Progenitor cell of endocrine pancreas (in vitro differentiated cells): ENCODE results near the gene KRTAP1-4. TPM values are rescaled to one million over a fixed set of nuclear protein-coding genes. Genes with fewer than 3 reads are reported as not detected.
"Not testable (repeated sequence)": the region's sequence is repeated elsewhere in the genome, so short reads cannot be mapped to it uniquely, and the experiment has no call there.

Experiments
- DNase-seq: peaks from one replicate; pipeline ENCODE4 v3.0.0; 2021; ENCODE audit warnings: low spot score; ENCODE audit not compliant: unreplicated experiment
- H3K27ac Mint-ChIP-seq: 2 replicates; pipeline ENCODE4 v1.8.0; 2021; ENCODE audit warnings: mild to moderate bottlenecking, moderate library complexity, mixed read lengths
- H3K27me3 Mint-ChIP-seq: 2 replicates; pipeline ENCODE4 v1.8.0; 2021; ENCODE audit warnings: mixed read lengths
- H3K36me3 Mint-ChIP-seq: 2 replicates; pipeline ENCODE4 v1.8.0; 2022; ENCODE audit warnings: mixed read lengths; ENCODE audit not compliant: insufficient read depth
- H3K4me1 Mint-ChIP-seq: 2 replicates; pipeline ENCODE4 v1.8.0; 2021; ENCODE audit warnings: low read depth, mixed read lengths
- H3K4me3 Mint-ChIP-seq: 2 replicates; pipeline ENCODE4 v1.8.0; 2021; ENCODE audit warnings: low read depth, mild to moderate bottlenecking, moderate library complexity, mixed read lengths
- H3K9me3 Mint-ChIP-seq: 2 replicates; pipeline ENCODE4 v1.8.0; 2021; ENCODE audit warnings: low read depth, mixed read lengths
- CTCF ChIP-seq: fragments of 200-600 bp; sonication (generic); IDR thresholded peaks from one replicate; pipeline ENCODE4 v1.5.0; 2021; ENCODE audit warnings: antibody characterized with exemption, mild to moderate bottlenecking; ENCODE audit not compliant: unreplicated experiment
- total RNA-seq: library from RNA; stranded (reverse); gene quantifications from 2 replicates; pipeline ENCODE4 v1.2.1, GENCODE V29; 2021

The KRTAP1-4 gene
- total RNA-seq, 1 donor from 2014 or later: not detected

- no peak overlapping the region for H3K27ac Mint-ChIP-seq
Observed at GRCh38 chr17:41067281-41067680, 37.3 kb upstream of the KRTAP1-4 start.

GRCh38 chr17:41065829-41066624 is 36.0 kb upstream of the KRTAP1-4 start, which contains the start of gene KRTAP2-4:
KRTAP2-4 (minus strand) TSS chr17:41065879; CDS start chr17:41065845, 34 bp downstream.
- Mint-ChIP-seq H3K27ac (no peak within 1 kb of the TSS), H3K36me3 (no peaks in the 10 kb centered on the region), H3K4me3 (no peak within 1 kb of the TSS), H3K27me3 (no peaks in the 10 kb centered on the region), H3K9me3 (no peaks in the 10 kb centered on the region), H3K4me1 (peaks cover 2% of the 10 kb centered on the region)
- no peak for DNase-seq
- TF ChIP-seq CTCF: no peak

More at GRCh38 chr17:41067281-41067680, 37.3 kb upstream of the KRTAP1-4 start:
- Mint-ChIP-seq H3K9me3 (no peaks in the 10 kb centered on the region), H3K4me3 (no peak overlapping the region), H3K4me1 (peaks cover 2% of the 10 kb centered on the region), H3K36me3 (no peaks in the 10 kb centered on the region), H3K27me3 (no peaks in the 10 kb centered on the region)
- no peak for DNase-seq
- no peak for TF ChIP-seq CTCF

- not testable (repeated sequence) for H3K9me3 Mint-ChIP-seq, H3K27me3 Mint-ChIP-seq, H3K36me3 Mint-ChIP-seq, H3K27ac Mint-ChIP-seq, H3K4me3 Mint-ChIP-seq, DNase-seq, H3K4me1 Mint-ChIP-seq
Observed at GRCh38 chr17:41065016-41065689, 35.2 kb upstream of the KRTAP1-4 start.

- Mint-ChIP-seq H3K27me3 (no peaks in the 10 kb centered on the region), H3K27ac (no peak overlapping the region), H3K9me3 (no peaks in the 10 kb centered on the region), H3K4me1 (peaks cover 9% of the 10 kb centered on the region), H3K36me3 (no peaks in the 10 kb centered on the region), H3K4me3 (no peak overlapping the region)
- no peak for TF ChIP-seq CTCF
- no peak for DNase-seq
Observed at GRCh38 chr17:41064301-41064700, 34.3 kb upstream of the KRTAP1-4 start.

- Mint-ChIP-seq H3K4me1 (peaks cover 10% of the 10 kb centered on the region), H3K36me3 (no peaks in the 10 kb centered on the region), H3K27me3 (no peaks in the 10 kb centered on the region), H3K27ac (no peak overlapping the region), H3K9me3 (no peaks in the 10 kb centered on the region), H3K4me3 (no peak overlapping the region)
- no peak for TF ChIP-seq CTCF
- no peak for DNase-seq
Observed at GRCh38 chr17:41063449-41063848, 33.5 kb upstream of the KRTAP1-4 start.

GRCh38 chr17:41061964-41062363 is 32.0 kb upstream of the KRTAP1-4 start:
- Mint-ChIP-seq H3K4me3 (no peak overlapping the region), H3K27ac (no peak overlapping the region), H3K27me3 (no peaks in the 10 kb centered on the region), H3K4me1 (peaks cover 10% of the 10 kb centered on the region), H3K36me3 (no peaks in the 10 kb centered on the region), H3K9me3 (peaks cover 6% of the 10 kb centered on the region)
- no peak for DNase-seq
- TF ChIP-seq CTCF: no peak
